Stimulated activated memory B cell treated with anti-CD40 and anti-IgM and Interleukin-4, amounts not matched to agents 10 μg/mL and 1 μg/mL and 100 μg/mL, for 72 hours (primary cell): ENCODE results near the gene OTOF.

Source experiments
- ATAC-seq: fragments of 150-1000 bp; cut with Tn5 transposase; 2 replicates; pipeline ENCODE4 v1.10.0; 2021
- H3K27ac Mint-ChIP-seq: one replicate; pipeline ENCODE4 v1.8.0; 2022; ENCODE audit warnings: mild to moderate bottlenecking, mixed read lengths
- H3K27me3 Mint-ChIP-seq: one replicate; pipeline ENCODE4 v1.8.0; 2022; ENCODE audit warnings: mixed read lengths
- H3K36me3 Mint-ChIP-seq: one replicate; pipeline ENCODE4 v1.8.0; 2022; ENCODE audit warnings: mixed read lengths
- H3K4me1 Mint-ChIP-seq: one replicate; pipeline ENCODE4 v1.8.0; 2022; ENCODE audit warnings: mixed read lengths
- H3K4me3 Mint-ChIP-seq: one replicate; pipeline ENCODE4 v1.8.0; 2022; ENCODE audit warnings: mild to moderate bottlenecking, moderate library complexity, mixed read lengths
- H3K9me3 Mint-ChIP-seq: one replicate; pipeline ENCODE4 v1.8.0; 2022; ENCODE audit warnings: mixed read lengths

Gene OTOF

DNA sequence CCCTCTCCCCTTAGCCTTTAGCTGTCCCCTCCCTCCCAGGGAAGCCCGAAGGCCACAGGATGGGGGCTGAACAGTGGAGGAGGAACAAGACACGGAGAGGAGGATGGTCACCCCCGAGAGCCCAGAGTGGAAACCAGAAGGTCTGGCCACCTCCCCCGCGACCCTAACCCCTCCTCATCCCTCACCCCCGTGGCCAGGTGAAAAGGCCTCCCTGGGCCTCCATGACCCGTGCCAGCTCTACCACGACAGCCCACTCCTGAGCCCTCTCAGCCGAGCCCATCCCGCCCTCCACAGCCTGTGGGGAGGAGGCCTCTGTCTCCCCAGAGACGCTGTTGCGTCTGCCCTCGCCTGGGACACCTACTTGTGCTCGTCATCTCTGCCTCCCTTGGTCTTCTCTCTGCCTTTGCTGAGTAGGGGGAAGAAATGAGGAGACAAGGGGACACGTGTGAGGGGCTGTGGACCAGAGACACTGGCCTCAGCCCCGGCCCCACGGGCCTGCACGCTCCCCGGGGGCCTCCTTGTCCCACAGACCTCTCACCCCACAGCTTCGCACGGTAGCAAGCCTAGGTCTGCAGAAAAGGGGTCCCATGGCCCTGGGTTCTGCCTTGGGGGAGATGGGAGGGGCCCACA is 32.5 kb upstream of the OTOF start:
- peaks cover 5% of the 10 kb centered on the region for H3K4me1 Mint-ChIP-seq
- H3K4me3 Mint-ChIP-seq, result no peak overlapping the region
- ATAC-seq, result no peak
- H3K36me3 Mint-ChIP-seq, result no peaks in the 10 kb centered on the region
- H3K9me3 Mint-ChIP-seq, result no peaks in the 10 kb centered on the region
- no peak overlapping the region for H3K27ac Mint-ChIP-seq
- H3K27me3 Mint-ChIP-seq, result peaks cover 44% of the 10 kb centered on the region

DNA sequence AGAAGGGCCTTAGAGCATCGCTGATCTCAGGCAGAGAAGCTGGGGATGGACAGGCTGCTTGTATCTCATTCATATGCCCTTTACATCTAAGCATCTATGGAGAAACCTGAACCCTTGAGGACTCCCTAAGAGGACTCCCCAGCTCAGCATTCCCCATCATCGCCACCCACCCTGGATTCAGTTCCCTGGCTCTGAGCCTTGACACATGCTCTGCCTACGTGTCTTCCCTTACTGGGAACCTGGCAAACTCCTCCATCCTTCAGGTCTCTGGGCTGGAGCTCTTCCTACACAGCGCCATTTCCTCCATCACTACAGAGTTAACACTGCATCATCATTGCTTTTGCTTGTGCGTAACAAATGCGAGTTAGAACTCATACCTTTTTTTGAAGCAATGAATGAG is 31.2 kb upstream of the OTOF start:
- H3K27ac Mint-ChIP-seq, result no peak overlapping the region

DNA sequence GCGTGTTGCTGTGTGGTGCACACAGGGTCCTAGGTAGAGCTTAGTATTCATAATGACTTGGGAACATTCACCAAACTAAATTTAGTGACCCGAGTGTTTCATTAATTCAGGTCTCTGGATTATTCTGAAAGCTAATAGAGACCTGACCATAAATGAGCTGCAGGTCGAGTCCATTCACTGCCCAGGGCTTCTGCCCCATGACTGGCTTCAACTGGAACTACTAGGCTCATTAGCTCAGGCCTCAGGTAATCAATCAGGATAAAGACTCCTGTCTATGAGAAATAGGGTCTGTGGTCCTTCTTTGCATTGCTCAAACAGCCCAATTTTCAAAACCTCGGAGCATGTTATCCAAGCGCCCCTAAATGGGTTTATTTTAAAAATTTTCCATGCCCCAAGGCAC is 30.0 kb upstream of the OTOF start:
- H3K4me1 Mint-ChIP-seq, result peaks cover 14% of the 10 kb centered on the region
- no peaks in the 10 kb centered on the region for H3K36me3 Mint-ChIP-seq
- no peak for ATAC-seq
- H3K27me3 Mint-ChIP-seq, result peaks cover 51% of the 10 kb centered on the region
- no peaks in the 10 kb centered on the region for H3K9me3 Mint-ChIP-seq
- no peak overlapping the region for H3K27ac Mint-ChIP-seq
- H3K4me3 Mint-ChIP-seq, result no peak overlapping the region

More for the DNA sequence above, 31.2 kb upstream of the OTOF start:
- Mint-ChIP-seq H3K9me3 (no peaks in the 10 kb centered on the region), H3K27me3 (peaks cover 44% of the 10 kb centered on the region), H3K4me1 (peaks cover 5% of the 10 kb centered on the region), H3K36me3 (no peaks in the 10 kb centered on the region), H3K4me3 (no peak overlapping the region)
- no peak for ATAC-seq

DNA sequence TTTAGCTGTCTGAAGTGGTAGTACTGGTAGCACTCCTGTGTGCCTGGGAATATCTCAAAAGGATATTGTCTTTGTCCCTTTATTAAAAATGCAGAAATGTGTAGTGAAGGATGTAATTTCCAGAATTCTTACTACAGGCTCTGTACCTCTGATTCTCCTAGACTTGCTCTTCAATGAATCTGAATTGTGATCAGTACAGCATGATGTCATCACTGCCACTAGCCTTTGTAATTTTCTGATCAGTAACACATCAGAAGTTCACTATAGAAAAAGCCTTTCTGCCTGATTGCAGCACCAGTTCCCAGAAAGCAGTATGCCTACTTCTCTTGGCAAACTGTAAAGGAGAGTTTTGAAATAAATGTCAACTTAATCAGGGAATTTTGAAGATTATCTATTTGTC is 29.2 kb upstream of the OTOF start:
- Mint-ChIP-seq H3K4me3 (no peak overlapping the region), H3K27me3 (peaks cover 52% of the 10 kb centered on the region), H3K27ac (no peak overlapping the region), H3K9me3 (no peaks in the 10 kb centered on the region), H3K4me1 (peaks cover 9% of the 10 kb centered on the region), H3K36me3 (no peaks in the 10 kb centered on the region)
- no peak for ATAC-seq

DNA sequence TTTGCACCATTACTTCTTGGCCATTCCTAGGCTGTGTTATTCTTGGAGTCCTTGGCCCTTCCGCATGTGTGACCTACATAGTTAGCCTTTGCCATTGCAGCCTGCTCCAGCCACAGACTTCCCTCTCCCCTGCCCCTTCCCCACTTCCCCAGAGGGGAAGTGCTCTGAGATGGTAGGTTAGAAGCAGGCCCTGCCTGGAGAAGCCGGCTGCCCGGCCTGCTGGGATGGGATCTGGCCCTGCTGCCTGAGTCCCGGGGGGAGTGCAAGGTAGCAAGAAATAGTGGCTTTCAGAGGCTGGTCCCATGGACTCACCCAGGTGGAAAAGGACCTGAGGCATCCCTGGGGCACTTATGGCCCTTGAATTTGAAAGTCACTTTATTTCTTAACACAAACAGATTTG is 28.4 kb upstream of the OTOF start:
- no peak for ATAC-seq
- H3K27ac Mint-ChIP-seq, result no peak overlapping the region
- no peaks in the 10 kb centered on the region for H3K36me3 Mint-ChIP-seq
- no peaks in the 10 kb centered on the region for H3K9me3 Mint-ChIP-seq
- peaks cover 9% of the 10 kb centered on the region for H3K4me1 Mint-ChIP-seq
- no peak overlapping the region for H3K4me3 Mint-ChIP-seq
- peaks cover 51% of the 10 kb centered on the region for H3K27me3 Mint-ChIP-seq

DNA sequence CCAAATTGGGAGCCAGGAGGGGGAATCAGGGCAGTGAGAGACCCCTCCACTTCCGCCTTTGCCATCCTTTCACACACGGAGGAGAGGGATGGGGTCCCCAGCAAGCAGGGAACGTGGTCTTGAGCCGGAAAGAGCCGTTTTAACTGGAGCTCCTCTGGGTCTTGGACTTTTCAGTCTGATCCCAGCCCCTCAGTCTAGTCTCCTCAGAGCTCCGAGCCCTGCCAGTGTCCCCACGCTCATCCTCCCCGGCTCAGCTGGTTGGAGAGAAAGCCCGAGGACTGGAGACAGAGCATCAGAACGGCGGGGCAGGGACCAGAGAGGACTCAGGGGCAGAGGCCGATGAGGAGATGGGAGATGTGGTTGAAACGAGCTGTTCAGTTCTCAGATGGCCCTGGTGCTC is 26.1 kb upstream of the OTOF start:
- no peaks in the 10 kb centered on the region for H3K9me3 Mint-ChIP-seq
- peaks cover 9% of the 10 kb centered on the region for H3K4me1 Mint-ChIP-seq
- peak overlapping the region; percentile 68 for H3K27ac Mint-ChIP-seq
- ATAC-seq, result no peak
- H3K27me3 Mint-ChIP-seq, result peaks cover 33% of the 10 kb centered on the region
- no peaks in the 10 kb centered on the region for H3K36me3 Mint-ChIP-seq
- H3K4me3 Mint-ChIP-seq, result peak overlapping the region; percentile 62

DNA sequence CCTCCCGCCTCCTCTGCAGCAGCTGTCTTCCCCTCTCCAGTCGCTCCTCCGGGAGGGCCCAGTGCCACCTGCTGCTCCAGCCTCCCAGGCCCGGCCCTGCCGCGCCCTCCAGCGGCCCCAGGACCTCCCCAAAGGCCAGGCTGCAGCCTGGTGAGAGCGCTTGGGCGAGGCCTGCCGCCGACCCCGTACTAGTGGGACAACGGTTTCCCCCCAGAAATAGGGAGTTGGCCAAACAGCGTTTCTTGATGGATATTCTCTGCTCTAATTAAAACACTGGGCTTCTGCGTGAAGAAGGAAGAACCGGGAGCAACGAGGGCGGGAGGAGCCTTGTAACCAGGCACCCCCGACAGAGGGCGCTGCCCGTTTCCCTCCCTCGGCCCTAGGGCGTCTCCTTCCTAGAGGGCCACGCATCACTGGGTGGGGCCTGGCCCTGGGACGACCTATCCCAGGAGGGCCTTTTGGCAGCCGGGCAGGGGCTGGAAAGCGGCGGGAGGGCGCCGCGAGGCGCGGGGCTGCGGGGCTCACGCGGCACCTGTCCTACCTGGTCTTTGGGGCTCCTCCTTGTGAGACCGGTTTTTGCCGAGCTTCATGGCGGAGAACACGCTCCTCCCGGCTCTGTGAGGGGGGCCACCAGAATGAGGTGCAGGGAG is 25.4 kb upstream of the OTOF start:
- Mint-ChIP-seq H3K4me1 (peaks cover 9% of the 10 kb centered on the region), H3K36me3 (no peaks in the 10 kb centered on the region), H3K9me3 (no peaks in the 10 kb centered on the region), H3K27ac (peak overlapping the region; percentile 68), H3K4me3 (peak overlapping the region; percentile 62), H3K27me3 (peaks cover 33% of the 10 kb centered on the region)
- ATAC-seq, result peak; percentile 84

DNA sequence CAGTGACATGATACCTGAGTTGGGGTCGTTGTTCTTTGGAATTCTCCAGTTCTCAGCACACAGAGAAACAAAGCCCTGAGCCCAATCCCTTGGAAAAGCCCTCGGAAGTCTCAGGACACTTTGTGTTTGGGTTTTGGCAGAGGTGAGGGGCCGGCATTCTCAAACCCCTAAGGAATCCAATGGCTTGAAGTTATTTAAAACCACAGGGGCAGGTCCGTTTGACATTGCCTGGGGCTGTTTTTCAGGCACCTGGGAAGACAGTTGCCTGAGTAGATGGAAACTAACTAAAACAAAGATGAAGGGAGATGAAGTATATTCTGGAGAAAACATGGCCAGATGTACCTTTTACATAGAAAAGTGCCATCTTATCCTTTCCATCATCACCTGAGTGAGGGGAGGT is 22.5 kb upstream of the OTOF start:
- no peak for ATAC-seq
- Mint-ChIP-seq H3K27me3 (peaks cover 42% of the 10 kb centered on the region), H3K9me3 (no peaks in the 10 kb centered on the region), H3K36me3 (no peaks in the 10 kb centered on the region), H3K4me1 (peaks cover 9% of the 10 kb centered on the region), H3K27ac (no peak overlapping the region), H3K4me3 (no peak overlapping the region)

DNA sequence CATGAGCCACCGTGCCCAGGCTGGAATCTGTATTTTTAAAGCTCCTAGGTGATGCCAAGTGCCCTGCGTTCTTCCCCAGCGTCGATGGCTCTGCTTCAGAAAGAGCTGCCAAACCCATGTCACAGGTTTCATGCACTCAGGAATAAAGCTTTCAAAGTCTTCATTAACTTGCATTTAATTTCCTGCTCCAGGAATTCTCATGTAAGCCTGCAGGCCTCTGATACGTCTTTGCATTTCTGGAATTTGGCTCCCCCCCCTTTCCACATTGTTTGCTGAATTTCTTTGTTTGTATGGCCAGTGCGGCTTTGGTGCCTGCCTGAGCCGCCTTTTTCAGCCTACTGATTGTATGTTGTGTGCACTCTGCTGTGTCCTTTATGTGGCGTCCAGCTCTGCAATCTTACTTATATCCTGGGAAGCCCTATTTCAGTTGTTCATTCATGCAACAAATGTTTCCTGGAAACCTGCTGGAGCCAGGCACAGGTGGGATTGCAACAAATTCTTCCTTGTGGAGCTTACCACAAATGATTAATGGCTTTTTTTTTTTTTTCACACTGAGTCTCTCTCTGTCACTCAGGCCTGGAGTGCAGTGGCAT is 17.9 kb upstream of the OTOF start:
- H3K27me3 Mint-ChIP-seq, result peaks cover 9% of the 10 kb centered on the region
- no peak for ATAC-seq
- no peaks in the 10 kb centered on the region for H3K4me1 Mint-ChIP-seq
- no peaks in the 10 kb centered on the region for H3K9me3 Mint-ChIP-seq
- H3K4me3 Mint-ChIP-seq, result no peak overlapping the region
- no peak overlapping the region for H3K27ac Mint-ChIP-seq
- H3K36me3 Mint-ChIP-seq, result no peaks in the 10 kb centered on the region

DNA sequence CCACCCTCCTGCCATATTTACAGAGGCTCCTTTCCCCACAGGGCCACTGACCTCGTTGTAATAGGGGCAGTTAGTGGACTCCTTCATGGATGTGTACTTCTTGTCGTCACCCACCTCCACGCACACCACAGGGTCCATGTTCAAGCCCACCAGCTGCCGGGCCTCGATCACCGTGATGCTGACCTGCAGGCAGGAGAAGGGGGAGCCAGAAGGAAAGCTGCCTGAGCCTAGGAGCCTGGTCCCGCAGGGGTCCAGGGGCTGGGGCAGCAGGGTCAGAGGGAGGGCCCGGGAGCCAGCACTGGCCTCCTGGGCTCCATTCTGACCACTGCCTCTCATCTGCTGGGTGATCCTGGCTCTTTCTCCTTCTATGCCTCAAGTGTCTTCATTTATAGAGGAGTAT is 17.0 kb upstream of the OTOF start:
- Mint-ChIP-seq H3K27me3 (peaks cover 9% of the 10 kb centered on the region), H3K9me3 (no peaks in the 10 kb centered on the region), H3K4me1 (no peaks in the 10 kb centered on the region), H3K27ac (no peak overlapping the region), H3K4me3 (no peak overlapping the region), H3K36me3 (no peaks in the 10 kb centered on the region)
- ATAC-seq, result no peak

DNA sequence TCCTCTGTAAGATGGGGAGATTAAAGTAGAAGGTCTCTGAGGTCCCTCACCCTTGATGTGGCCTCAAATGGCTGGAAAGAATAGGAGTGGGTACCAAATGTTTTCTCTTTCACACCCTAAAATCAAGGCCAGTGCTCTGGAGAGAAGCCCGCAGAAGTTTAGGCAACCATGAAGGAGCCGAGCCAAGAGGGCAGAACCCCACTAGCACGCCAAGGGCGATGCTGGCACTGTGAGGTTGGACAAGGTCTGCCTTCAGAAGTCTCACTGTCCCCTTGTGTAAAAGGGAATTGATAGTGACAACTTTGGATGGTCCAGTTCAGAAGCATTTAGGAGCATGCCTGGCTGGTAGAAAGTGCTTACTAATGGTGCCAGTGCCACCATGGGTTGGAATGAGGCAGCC is 16.3 kb upstream of the OTOF start:
- no peak overlapping the region for H3K4me3 Mint-ChIP-seq
- no peaks in the 10 kb centered on the region for H3K36me3 Mint-ChIP-seq
- ATAC-seq, result no peak
- no peak overlapping the region for H3K27ac Mint-ChIP-seq
- no peaks in the 10 kb centered on the region for H3K9me3 Mint-ChIP-seq
- peaks cover 9% of the 10 kb centered on the region for H3K27me3 Mint-ChIP-seq
- no peaks in the 10 kb centered on the region for H3K4me1 Mint-ChIP-seq

DNA sequence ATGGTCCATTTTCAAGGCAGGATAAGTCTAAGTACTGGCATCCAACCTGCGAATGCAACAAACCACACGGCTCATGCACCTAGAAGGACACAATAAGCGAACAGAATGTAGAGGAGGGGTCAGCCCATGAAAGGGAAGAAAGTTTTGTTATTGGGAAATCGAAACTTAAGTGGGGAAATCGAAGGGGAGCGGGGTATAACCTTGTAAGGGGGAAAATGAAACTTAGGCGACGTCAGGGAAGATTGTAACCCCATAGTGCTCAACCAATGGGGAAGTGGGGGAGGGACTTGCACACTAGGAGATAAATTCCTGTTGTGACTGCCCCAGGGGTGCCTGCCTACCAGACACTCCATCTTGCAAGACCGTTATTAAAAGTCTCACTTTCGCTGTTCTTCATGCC is 15.6 kb upstream of the OTOF start:
- Mint-ChIP-seq H3K27me3 (peaks cover 9% of the 10 kb centered on the region), H3K4me1 (no peaks in the 10 kb centered on the region), H3K27ac (no peak overlapping the region), H3K36me3 (no peaks in the 10 kb centered on the region), H3K4me3 (no peak overlapping the region), H3K9me3 (no peaks in the 10 kb centered on the region)
- ATAC-seq, result no peak

DNA sequence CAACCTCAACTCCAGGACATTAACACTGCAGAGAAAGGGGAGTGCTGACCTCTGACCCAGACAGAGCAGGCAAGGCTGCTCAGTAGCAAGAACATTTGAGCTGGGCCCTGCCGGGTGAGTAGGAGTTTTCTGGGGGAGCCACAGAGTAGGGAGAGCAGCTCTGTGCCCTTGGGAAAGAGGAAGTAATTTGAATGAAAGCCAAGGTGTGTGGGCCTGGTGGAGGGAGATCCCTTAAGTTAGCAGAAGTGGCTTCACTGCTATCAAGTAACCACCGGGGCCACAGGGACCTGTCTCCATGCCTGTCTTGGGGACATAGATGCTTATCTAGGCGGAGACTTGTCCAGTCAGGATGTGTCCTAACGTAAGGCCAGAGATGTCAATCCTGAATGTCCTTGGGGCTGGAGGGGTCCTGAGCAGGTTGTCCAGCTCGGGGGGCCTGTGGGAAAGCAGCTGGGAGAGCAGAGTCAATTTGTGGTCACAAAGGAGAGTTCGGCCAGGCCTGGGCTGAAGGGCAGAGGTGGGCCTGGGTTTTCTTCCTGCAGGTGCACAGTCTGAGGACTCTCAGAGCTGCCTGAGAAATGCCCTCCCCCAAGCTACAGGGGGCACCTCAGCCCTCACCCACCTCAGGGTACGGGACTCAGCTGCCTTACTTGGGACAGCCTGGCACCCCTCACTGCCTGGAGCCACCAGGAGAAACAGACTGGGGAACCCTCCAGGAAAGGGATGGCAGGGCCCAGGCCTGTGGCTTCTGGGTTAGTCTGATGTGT is 15.0 kb upstream of the OTOF start:
- H3K27ac Mint-ChIP-seq, result no peak overlapping the region
- H3K9me3 Mint-ChIP-seq, result no peaks in the 10 kb centered on the region
- H3K36me3 Mint-ChIP-seq, result no peaks in the 10 kb centered on the region
- no peak overlapping the region for H3K4me3 Mint-ChIP-seq
- no peaks in the 10 kb centered on the region for H3K4me1 Mint-ChIP-seq
- H3K27me3 Mint-ChIP-seq, result peaks cover 5% of the 10 kb centered on the region
- no peak for ATAC-seq

DNA sequence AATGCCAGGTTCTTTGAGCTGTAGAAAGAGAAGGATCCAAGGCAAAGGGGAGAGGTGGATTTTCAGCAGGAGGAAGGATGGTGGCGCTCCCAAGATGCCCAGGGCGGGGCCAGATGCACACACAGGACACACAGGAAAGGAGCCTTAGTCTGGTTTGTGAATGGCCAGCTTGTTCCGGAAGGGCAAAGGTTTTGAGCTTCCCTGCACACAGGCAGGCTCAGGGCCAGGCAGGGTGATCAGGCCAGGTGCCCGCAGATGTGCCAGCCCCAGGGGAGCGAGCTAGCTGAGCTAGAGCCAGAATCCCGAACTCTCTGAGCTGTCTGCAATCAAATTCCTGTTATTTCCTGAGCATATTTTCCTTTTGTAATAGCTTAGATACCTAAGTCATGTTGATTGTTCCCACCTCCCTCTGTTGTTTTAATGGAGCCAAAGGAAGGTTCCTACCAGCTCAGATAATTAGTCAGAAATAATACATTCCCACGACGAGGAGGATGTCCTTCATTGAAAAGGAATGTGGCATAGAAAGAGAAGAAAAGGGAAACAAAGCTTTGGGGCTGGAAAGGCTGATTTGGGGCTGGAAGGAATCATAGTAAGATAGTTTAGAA is 13.7 kb upstream of the OTOF start:
- no peaks in the 10 kb centered on the region for H3K36me3 Mint-ChIP-seq
- H3K27ac Mint-ChIP-seq, result no peak overlapping the region
- no peaks in the 10 kb centered on the region for H3K9me3 Mint-ChIP-seq
- ATAC-seq, result no peak
- no peak overlapping the region for H3K4me3 Mint-ChIP-seq
- no peaks in the 10 kb centered on the region for H3K27me3 Mint-ChIP-seq
- no peaks in the 10 kb centered on the region for H3K4me1 Mint-ChIP-seq

DNA sequence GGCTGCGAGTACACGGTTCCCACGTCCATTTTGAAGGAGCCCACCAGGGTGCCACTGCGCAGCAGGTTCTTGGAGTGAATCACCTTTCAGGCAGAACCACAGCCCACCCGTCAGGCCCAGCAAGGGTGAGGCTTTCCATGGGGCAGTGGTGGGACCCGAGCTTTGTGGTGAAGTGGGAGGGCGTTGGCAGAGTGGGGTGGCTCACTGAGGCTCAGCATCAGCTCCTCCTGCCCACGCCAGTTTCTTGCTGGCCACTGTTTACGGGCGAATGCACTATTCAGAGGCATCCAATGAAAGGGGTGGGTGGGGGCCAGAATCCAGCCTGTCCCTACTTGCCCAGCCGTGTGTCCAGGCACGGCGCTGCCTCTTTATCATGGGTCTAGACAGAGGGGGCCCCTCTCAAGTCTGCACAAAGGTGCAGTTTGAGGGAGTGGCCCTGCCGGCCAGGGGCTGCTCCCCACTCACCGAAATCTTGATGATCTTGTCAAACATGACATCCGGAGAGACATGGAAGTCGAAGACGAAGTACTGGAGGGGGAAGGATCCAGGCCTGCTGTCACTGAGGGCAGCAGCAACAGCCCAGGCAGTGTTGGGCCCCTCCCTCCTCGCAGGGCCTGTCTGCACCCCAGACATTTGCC is 11.4 kb upstream of the OTOF start:
- Mint-ChIP-seq H3K4me1 (no peaks in the 10 kb centered on the region), H3K9me3 (no peaks in the 10 kb centered on the region), H3K4me3 (no peak overlapping the region), H3K27ac (no peak overlapping the region), H3K27me3 (peaks cover 16% of the 10 kb centered on the region), H3K36me3 (no peaks in the 10 kb centered on the region)
- ATAC-seq, result no peak
